ENCODE measurements around the gene FCN3.

Gene FCN3

GRCh38 chr1:27353166-27353565 lies 21.5 kb downstream of the FCN3 start:
- in situ Hi-C loops (cut with MboI; ENCODE audit: low sequenced_read_pairs, unreplicated experiment), result no loop called here
- no peak for TF ChIP-seq CTCF (IDR thresholded peaks at IDR 0.05; ENCODE audit: borderline replicate concordance, control extremely low read depth, extremely low read depth, insufficient read depth, missing control alignments)
- DNase-seq (ENCODE audit: low spot score), result no peak

DNA sequence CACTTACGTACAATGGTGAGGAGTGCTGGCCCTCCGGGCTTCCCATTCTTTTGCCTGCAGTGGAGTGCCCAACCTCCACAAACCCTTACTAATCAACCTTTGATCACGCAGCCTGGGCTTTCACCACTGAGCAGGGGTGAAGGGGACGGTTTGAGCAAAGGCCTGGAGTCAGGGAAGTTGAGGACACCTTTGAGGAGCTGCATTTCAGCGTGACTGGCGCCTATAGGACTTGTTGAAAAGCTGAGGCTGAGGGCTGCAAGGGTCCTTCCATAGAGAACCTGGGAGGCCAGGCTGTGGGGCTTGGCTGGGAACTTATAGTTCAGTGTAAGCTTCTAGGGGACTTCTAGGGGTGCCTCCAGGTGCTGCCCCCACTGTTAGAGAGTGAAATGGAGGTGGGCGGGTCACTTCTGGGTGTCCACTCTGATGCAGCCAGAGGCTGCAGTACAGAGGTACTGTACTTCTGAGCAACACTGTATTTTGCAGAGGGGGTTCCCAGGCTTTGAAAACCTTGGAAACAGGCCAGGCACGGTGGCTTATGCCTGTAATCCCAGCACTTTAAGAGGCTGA lies 23.0 kb downstream of the FCN3 start:
- DNase-seq (ENCODE audit: low spot score), result no peak
- no peak for TF ChIP-seq CTCF (IDR thresholded peaks at IDR 0.05; ENCODE audit: borderline replicate concordance, control extremely low read depth, extremely low read depth, insufficient read depth, missing control alignments)
- in situ Hi-C loops (cut with MboI; ENCODE audit: low sequenced_read_pairs, unreplicated experiment), result no loop called here

GRCh38 chr1:27350663-27351540 lies 23.7 kb downstream of the FCN3 start:
- no peak for TF ChIP-seq CTCF (IDR thresholded peaks at IDR 0.05; ENCODE audit: borderline replicate concordance, control extremely low read depth, extremely low read depth, insufficient read depth, missing control alignments)
- in situ Hi-C loops (cut with MboI; ENCODE audit: low sequenced_read_pairs, unreplicated experiment), result no loop called here
- DNase-seq (ENCODE audit: low spot score), result no peak

- in situ Hi-C loops (cut with MboI; ENCODE audit: low sequenced_read_pairs, unreplicated experiment), result no loop called here
- DNase-seq (ENCODE audit: low spot score), result no peak
- no peak for TF ChIP-seq CTCF (IDR thresholded peaks at IDR 0.05; ENCODE audit: borderline replicate concordance, control extremely low read depth, extremely low read depth, insufficient read depth, missing control alignments)
Observed at GRCh38 chr1:27349784-27350662, 24.6 kb downstream of the FCN3 start.

DNA sequence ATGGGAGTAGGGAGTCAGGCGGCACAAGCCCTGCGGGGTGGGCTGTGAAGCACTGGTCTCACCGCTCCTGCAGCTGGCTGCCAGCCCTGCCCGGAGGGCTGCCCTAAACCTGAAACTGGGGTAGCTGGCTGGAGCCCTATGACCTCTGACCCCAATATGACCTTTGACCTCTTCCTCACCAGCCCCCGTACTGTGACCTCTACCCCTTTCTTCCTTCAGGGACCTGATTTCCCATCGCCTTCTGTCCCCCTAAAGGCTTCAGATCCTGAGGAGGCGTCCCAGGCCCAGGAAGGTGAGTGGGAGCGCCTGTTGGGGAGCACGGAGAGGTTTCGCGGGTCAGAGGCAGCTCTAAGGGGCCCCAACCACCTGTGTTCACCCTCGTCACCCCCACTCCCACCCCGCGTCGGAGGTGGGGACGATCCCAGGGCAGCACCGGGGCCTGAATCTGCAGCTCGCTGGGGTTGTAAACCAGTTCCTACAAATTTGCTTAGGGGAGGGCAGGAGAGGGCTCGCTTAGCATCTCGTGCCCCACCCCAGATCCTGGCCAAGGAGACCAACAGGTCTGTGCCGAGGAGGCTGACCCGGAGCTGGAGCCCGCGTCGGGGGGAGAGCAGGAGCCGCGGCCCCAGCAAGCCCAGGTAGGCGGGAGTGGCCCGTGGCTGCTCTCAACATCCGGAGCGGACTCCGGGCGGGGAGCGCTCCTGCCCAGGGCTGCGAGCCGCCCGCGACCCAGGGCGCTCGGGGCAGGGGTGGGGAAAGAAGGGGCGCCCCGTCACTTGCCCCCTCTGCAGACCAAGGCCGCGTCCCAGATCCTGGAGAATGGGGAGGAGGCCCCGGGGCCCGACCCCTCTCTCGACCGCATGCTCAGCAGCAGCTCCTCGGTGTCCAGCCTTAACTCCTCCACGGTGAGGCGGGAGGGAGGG lies 25.5 kb downstream of the FCN3 start:
- peak; percentile 64 for DNase-seq (ENCODE audit: low spot score)
- no peak for TF ChIP-seq CTCF (IDR thresholded peaks at IDR 0.05; ENCODE audit: borderline replicate concordance, control extremely low read depth, extremely low read depth, insufficient read depth, missing control alignments)
- in situ Hi-C loops (cut with MboI; ENCODE audit: low sequenced_read_pairs, unreplicated experiment), result no loop called here
